HepG2 (cell line): Measurements from ENCODE around the gene PANX1. TPM values are rescaled to one million over a fixed set of nuclear protein-coding genes. Genes with fewer than 3 reads are reported as not detected.

Experiments
- ATAC-seq: fragments of 200-7000 bp; cut with Tn5 transposase; 3 replicates; pipeline ENCODE4 v1.9.1; 2020; ENCODE audit warnings: mild to moderate bottlenecking, moderate library complexity
- BruUV-seq: library from RNA; stranded (reverse); fragments of 400-500 nt; replicated peaks from 2 replicates; lab custom pipeline; 2021; lab: Mats Ljungman, UMichigan
- CTCF ChIA-PET: fragments of 300-600 bp; formaldehyde crosslinking; extraction: SDS; loops from one replicate; lab custom pipeline; 2021; ENCODE audit warnings: low total read pairs, inconsistent platforms, low intra/inter-chr PET ratio; lab: Yijun Ruan, JAX
- POLR2A ChIA-PET: fragments of 350-600 bp; sonication (Branson Sonifier 250); formaldehyde crosslinking; loops from one replicate; lab custom pipeline; 2020; ENCODE audit warnings: antibody characterized with exemption, inconsistent platforms; lab: Yijun Ruan, JAX
- DNase-seq: peaks from one replicate; pipeline ENCODE4 v3.0.0-alpha.2; 2015; ENCODE audit warnings: low spot score
- FAIRE-seq: peaks from 3 replicates; lab custom pipeline; 2011; peaks lifted over from hg19 to GRCh38; lab: Jason Lieb, UNC
- H2AFZ ChIP-seq: one replicate; pipeline ENCODE4 v1.6.1; 2011; ENCODE audit warnings: low read length, inconsistent platforms
- H3K27ac ChIP-seq: fragments of 300-600 bp; 3 replicates; pipeline ENCODE4 v1.8.0; 2011; ENCODE audit warnings: mixed run types, mild to moderate bottlenecking, mixed read lengths, low read length, inconsistent platforms; ENCODE audit not compliant: insufficient read depth; ENCODE audit errors: extremely low read length
- H3K27me3 ChIP-seq, 2 experiments: fragments of 200-600 bp in 1 of 2; 2 replicates in 1 of 2; 3 replicates in 1 of 2; pipeline versions ENCODE4 v1.6.0 to v1.8.0; 2011; ENCODE audit warnings: low read length in 2 of 2, mild to moderate bottlenecking in 2 of 2, moderate library complexity in 2 of 2, inconsistent platforms in 1 of 2; ENCODE audit not compliant: insufficient read depth in 2 of 2, control insufficient read depth in 1 of 2
- H3K36me3 ChIP-seq, 2 experiments: fragments of 200-600 bp in 1 of 2; replicated peaks in 1 of 2; 2 replicates in 1 of 2; 3 replicates in 1 of 2; pipeline versions ENCODE4 v1.5.1 to v1.8.0; 2011; ENCODE audit warnings: low read length in 2 of 2, inconsistent platforms in 1 of 2; ENCODE audit not compliant: insufficient read depth in 2 of 2, control insufficient read depth in 1 of 2
- H3K4me1 ChIP-seq: 2 replicates; pipeline ENCODE4 v1.5.1; 2012; ENCODE audit warnings: low read length, inconsistent platforms; ENCODE audit not compliant: insufficient read depth
- H3K4me2 ChIP-seq: 2 replicates; pipeline ENCODE4 v1.6.0; 2011; ENCODE audit warnings: low read depth, low read length, inconsistent platforms
- H3K4me3 ChIP-seq, 3 experiments: fragments of 200-600 bp in 1 of 3; sonication (generic), shearing (Covaris generic) in 1 of 3; replicated peaks in 1 of 3; 2 replicates each; pipeline ENCODE4 v1.5.1; 2011 to 2016; ENCODE audit warnings: low read length in 3 of 3, inconsistent platforms in 2 of 3, low read depth in 2 of 3, mild to moderate bottlenecking in 2 of 3, control low read depth in 1 of 3, mixed read lengths in 1 of 3; ENCODE audit not compliant: insufficient read depth in 1 of 3
- H3K79me2 ChIP-seq: one replicate; pipeline ENCODE4 v1.6.1; 2011; ENCODE audit warnings: low read length, inconsistent platforms; ENCODE audit not compliant: insufficient read depth
- H3K9ac ChIP-seq: 2 replicates; pipeline ENCODE4 v1.6.0; 2011; ENCODE audit warnings: mild to moderate bottlenecking, low read depth, low read length, inconsistent platforms; ENCODE audit not compliant: insufficient read depth
- H3K9me3 ChIP-seq: 2 replicates; pipeline ENCODE4 v1.5.1; 2012; ENCODE audit warnings: mild to moderate bottlenecking, low read length
- H4K20me1 ChIP-seq: 2 replicates; pipeline ENCODE4 v1.6.0; 2011; ENCODE audit warnings: inconsistent platforms, mild to moderate bottlenecking, low read length, moderate library complexity; ENCODE audit not compliant: insufficient read depth
- E2F5 ChIP-seq: sonication (generic); formaldehyde crosslinking; conservative IDR thresholded peaks from 2 replicates; pipeline ENCODE4 v1.4.0; 2020; ENCODE audit warnings: missing genetic modification reagents
- NFKBIZ ChIP-seq: IDR thresholded peaks from 2 replicates; pipeline ENCODE4 v1.6.1; 2018; ENCODE audit warnings: missing genetic modification reagents, missing compliant biosample characterization
- SP4 ChIP-seq: sonication (generic); formaldehyde crosslinking; IDR thresholded peaks from 2 replicates; pipeline ENCODE4 v1.8.1; 2023; ENCODE audit warnings: mild to moderate bottlenecking, missing genetic modification reagents
- ZSCAN29 ChIP-seq: sonication (generic); formaldehyde crosslinking; conservative IDR thresholded peaks from 2 replicates; pipeline ENCODE4 v1.4.0; 2020; ENCODE audit warnings: mild to moderate bottlenecking, missing genetic modification reagents
- WGBS: methylation state at CpG from one replicate; pipeline ENCODE4 v1.1.6; 2017; ENCODE audit warnings: low lambda C conversion rate; 5-methylcytosine and 5-hydroxymethylcytosine counted together
- in situ Hi-C: cut with HindIII; loops from 2 replicates; pipeline ENCODE4 v1.10.0; 2017; ENCODE audit warnings: low pct_unique_long_range_greater_than_20kb; ENCODE audit not compliant: extremely low pct_ligation_motif_present
- intact Hi-C: fragments of 100-400 bp; cut with micrococcal nuclease; formaldehyde crosslinking; loops from one replicate; pipeline ENCODE4 v1.10.0; 2022; ENCODE audit not compliant: unreplicated experiment
- polyA plus RNA-seq, 8 experiments: library from polyadenylated mRNA; depleted of rRNA in 3 of 8; stranded (reverse) in 7 of 8; unstranded in 1 of 8; fragments of >200 nt; fragmentation: Illumina TruSeq in 4 of 8; extraction: Trizol in 4 of 8; gene quantifications; 2 replicates each; pipeline versions ENCODE4 v1.2.1 to v1.2.3, GENCODE V29; 2011 to 2016; ENCODE audit warnings: low read depth in 4 of 8, missing spikeins in 1 of 8, mixed read lengths in 1 of 8; ENCODE audit not compliant: insufficient read depth in 1 of 8
- total RNA-seq, 5 experiments: library from RNA; depleted of rRNA; stranded (reverse); fragments of >200 nt; fragmentation: Illumina TruSeq; extraction: Trizol; gene quantifications; 2 replicates each; pipeline ENCODE4 v1.2.3, GENCODE V29; 2016; ENCODE audit warnings: low read depth in 1 of 5
- TF ChIP-seq, protein P1 (sequence below): sonication (generic); formaldehyde crosslinking; IDR thresholded peaks from 2 replicates; pipeline ENCODE4 v1.4.0; 2020; ENCODE audit warnings: missing genetic modification reagents
- TF ChIP-seq, protein P2 (sequence below): sonication (generic); formaldehyde crosslinking; IDR thresholded peaks from 2 replicates; pipeline ENCODE4 v1.4.0; 2020; ENCODE audit warnings: missing genetic modification reagents, mild to moderate bottlenecking, borderline replicate concordance
- TF ChIP-seq, protein P3 (sequence below): sonication (generic); formaldehyde crosslinking; IDR thresholded peaks from 2 replicates; pipeline ENCODE4 v1.4.0; 2020; ENCODE audit warnings: missing genetic modification reagents

Gene PANX1
- total and polyA plus RNA-seq, 2 of the 13 experiments (the other 11 are each of a cell fraction or from before 2014, with no cell fraction given): 8.3 to 24.8 TPM

GRCh38 chr11:94149431-94150017 lies 20.9 kb downstream of the PANX1 start (continued):
- TF ChIP-seq, protein P1, sequence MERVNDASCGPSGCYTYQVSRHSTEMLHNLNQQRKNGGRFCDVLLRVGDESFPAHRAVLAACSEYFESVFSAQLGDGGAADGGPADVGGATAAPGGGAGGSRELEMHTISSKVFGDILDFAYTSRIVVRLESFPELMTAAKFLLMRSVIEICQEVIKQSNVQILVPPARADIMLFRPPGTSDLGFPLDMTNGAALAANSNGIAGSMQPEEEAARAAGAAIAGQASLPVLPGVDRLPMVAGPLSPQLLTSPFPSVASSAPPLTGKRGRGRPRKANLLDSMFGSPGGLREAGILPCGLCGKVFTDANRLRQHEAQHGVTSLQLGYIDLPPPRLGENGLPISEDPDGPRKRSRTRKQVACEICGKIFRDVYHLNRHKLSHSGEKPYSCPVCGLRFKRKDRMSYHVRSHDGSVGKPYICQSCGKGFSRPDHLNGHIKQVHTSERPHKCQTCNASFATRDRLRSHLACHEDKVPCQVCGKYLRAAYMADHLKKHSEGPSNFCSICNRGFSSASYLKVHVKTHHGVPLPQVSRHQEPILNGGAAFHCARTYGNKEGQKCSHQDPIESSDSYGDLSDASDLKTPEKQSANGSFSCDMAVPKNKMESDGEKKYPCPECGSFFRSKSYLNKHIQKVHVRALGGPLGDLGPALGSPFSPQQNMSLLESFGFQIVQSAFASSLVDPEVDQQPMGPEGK (CRISPR knock-in tag): no peak
- TF ChIP-seq, protein P2, sequence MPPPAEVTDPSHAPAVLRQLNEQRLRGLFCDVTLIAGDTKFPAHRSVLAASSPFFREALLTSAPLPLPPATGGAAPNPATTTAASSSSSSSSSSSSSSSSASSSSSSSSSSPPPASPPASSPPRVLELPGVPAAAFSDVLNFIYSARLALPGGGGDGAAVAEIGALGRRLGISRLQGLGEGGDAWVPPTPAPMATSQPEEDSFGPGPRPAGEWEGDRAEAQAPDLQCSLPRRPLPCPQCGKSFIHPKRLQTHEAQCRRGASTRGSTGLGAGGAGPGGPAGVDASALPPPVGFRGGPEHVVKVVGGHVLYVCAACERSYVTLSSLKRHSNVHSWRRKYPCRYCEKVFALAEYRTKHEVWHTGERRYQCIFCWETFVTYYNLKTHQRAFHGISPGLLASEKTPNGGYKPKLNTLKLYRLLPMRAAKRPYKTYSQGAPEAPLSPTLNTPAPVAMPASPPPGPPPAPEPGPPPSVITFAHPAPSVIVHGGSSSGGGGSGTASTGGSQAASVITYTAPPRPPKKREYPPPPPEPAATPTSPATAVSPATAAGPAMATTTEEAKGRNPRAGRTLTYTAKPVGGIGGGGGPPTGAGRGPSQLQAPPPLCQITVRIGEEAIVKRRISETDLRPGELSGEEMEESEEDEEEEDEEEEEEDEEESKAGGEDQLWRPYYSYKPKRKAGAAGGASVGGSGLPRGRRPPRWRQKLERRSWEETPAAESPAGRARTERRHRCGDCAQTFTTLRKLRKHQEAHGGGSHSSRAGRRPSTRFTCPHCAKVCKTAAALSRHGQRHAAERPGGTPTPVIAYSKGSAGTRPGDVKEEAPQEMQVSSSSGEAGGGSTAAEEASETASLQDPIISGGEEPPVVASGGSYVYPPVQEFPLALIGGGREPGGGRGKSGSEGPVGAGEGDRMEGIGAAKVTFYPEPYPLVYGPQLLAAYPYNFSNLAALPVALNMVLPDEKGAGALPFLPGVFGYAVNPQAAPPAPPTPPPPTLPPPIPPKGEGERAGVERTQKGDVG (CRISPR knock-in tag): no peak
- TF ChIP-seq E2F5 (CRISPR knock-in tag): no peak
- TF ChIP-seq NFKBIZ (CRISPR knock-in tag): no peak

DNA sequence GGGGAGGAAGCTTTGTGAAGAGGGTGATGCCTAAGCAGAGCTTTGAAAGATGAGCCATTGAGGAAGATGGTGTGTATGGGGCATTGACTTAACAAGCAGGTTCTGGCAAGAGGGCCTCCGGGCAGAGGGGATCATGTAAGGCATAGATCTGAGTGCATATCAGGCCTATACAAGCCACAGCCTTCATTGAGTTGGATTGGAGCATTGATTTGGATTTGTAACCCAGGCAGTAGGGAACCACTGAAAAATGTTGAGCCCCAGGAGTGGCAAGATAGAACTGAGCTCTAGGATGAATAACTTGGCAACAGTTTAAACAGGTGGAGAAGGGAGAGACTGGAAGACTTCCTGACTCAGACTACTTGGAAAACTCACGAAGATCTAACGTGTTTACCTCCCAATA lies 21.4 kb downstream of the PANX1 start:
- ChIA-PET CTCF (no interaction called here), POLR2A (interaction anchor here (4.4 kb wide), 1 partner anchor 22 kb away, joined by 30 read pairs; the partner anchor contains the start of gene PANX1)
- Histone ChIP-seq H3K36me3 (no peaks in the 10 kb centered on the region; a peak in 2 of 5 replicates), H3K79me2 (peaks cover 49% of the 10 kb centered on the region), H3K27me3 (no peaks in the 10 kb centered on the region), H4K20me1 (peaks cover 8% of the 10 kb centered on the region; the same call in 1 of the 2 replicates), H3K4me2 (no peak overlapping the region), H3K4me1 (peaks cover 88% of the 10 kb centered on the region), H2AFZ (no peak overlapping the region), H3K9me3 (no peaks in the 10 kb centered on the region), H3K4me3 (no peak overlapping the region), H3K9ac (no peak overlapping the region), H3K27ac (no peak overlapping the region)
- no peak for DNase-seq
- no peak for FAIRE-seq
- in situ Hi-C loops (no loop called here), intact Hi-C loops (no loop called here)
- TF ChIP-seq SP4 (CRISPR knock-in tag): no peak
- TF ChIP-seq, protein P3, sequence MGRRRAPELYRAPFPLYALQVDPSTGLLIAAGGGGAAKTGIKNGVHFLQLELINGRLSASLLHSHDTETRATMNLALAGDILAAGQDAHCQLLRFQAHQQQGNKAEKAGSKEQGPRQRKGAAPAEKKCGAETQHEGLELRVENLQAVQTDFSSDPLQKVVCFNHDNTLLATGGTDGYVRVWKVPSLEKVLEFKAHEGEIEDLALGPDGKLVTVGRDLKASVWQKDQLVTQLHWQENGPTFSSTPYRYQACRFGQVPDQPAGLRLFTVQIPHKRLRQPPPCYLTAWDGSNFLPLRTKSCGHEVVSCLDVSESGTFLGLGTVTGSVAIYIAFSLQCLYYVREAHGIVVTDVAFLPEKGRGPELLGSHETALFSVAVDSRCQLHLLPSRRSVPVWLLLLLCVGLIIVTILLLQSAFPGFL (CRISPR knock-in tag): no peak
- TF ChIP-seq ZSCAN29 (CRISPR knock-in tag): no peak
- WGBS: 100% methylated on average over 3 of the region's 3 CpGs
- ATAC-seq: no peak
- BruUV-seq: no TSS peak
